Testis (tissue), 2 donors: ENCODE results near the gene MAP3K4.

ENCODE experiments used
- CTCF ChIP-seq, 3 experiments: fragments of 450-650 bp in 2 of 3; fragments of 200-600 bp in 1 of 3; sonication (generic) in 1 of 3; IDR thresholded peaks; one replicate each; pipeline ENCODE4 v1.5.1; 2016 to 2019; ENCODE audit warnings: antibody characterized with exemption in 3 of 3, mild to moderate bottlenecking in 2 of 3, moderate library complexity in 1 of 3
- POLR2A ChIP-seq: fragments of 450-650 bp; IDR thresholded peaks from one replicate; pipeline ENCODE4 v1.6.1; 2017; ENCODE audit warnings: antibody characterized with exemption, mild to moderate bottlenecking, moderate library complexity

GRCh38 chr6:161010418-161010817 lies 18.8 kb downstream of the MAP3K4 start:
- TF ChIP-seq CTCF (IDR thresholded peaks at IDR 0.05) (no peak), POLR2A (no peak)
